Stimulated activated CD8-positive, alpha-beta memory T cell treated with anti-CD3 and anti-CD28 coated beads, Interleukin-12 subunit alpha, Interleukin-12 subunit beta, amount 100 ng/mL, for 1 hour (primary cell): ENCODE results near the gene TNFRSF12A.

Experiments
- DNase-seq: peaks from one replicate; pipeline ENCODE4 v3.0.0-alpha.2; 2020; ENCODE audit warnings: low read depth

TNFRSF12A gene

DNA sequence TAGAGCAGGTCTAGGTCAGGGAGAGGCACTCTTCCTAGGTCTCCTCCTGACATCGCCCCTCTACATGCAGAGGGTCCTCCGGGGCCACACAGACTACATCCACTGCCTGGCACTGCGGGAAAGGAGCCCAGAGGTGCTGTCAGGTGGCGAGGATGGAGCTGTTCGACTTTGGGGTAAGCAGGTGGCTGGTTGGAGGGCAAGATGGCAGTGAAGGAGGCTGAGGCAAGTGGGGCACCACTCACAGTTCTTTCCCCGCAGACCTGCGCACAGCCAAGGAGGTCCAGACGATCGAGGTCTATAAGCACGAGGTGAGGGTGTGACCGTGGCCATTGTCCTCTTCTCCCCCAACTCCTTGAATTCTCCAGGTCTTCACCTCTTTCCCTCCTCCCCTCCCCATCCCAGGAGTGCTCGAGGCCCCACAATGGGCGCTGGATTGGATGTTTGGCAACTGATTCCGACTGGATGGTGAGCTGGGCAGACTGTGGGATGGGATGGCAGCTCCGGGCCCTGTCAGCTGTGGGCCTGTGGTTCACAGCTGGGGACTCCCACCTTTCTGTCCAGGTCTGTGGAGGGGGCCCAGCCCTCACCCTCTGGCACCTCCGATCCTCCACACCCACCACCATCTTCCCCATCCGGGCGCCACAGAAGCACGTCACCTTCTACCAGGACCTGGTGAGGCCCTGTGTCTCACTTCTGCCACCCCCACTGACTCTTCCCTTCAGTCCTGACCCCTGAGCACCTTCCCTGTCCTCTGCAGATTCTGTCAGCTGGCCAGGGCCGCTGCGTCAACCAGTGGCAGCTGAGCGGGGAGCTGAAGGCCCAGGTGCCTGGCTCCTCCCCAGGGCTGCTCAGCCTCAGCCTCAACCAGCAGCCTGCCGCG lies 6.7 kb downstream of the TNFRSF12A start:
- DNase-seq, result no peak

GRCh38 chr16:3027489-3027795 lies 7.3 kb downstream of the TNFRSF12A start:
- no peak for DNase-seq

DNA sequence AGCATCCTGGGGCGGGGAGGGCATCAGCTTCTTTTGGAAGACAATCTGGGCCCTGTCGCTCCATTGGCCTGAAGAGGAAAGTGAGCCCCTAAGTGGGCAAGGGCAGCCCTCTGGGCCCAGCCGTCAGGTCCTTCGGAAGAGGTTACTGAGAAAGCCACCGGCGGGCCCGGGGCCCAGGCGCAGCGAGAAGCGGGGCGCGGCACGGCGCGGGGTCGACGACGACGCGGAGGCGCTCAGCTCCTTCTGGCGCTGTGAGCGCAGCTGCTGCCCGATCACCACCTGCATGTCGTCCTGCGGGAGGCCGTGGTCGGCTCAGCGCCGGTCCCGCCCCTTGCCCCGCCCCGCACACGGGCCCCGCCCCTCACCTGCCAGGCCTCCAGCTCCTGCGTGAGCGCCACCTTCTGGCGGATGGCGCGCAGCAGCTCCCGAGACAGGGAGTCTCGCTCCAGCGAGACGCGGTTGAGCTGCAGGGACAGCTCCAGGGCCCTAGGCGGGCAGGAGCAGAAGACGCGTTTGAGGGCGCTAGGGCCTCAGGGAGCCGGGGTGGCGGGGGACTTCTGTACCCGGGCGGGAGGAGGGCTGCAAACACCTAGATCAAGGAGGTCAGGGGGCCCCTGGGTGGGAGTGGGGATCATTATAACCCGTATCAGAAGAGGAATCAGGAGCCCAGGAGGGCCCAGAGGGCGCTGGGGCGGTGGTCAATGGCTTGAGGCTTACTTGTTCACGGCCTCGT lies 8.0 kb downstream of the TNFRSF12A start:
- peak; percentile 77 for DNase-seq

DNA sequence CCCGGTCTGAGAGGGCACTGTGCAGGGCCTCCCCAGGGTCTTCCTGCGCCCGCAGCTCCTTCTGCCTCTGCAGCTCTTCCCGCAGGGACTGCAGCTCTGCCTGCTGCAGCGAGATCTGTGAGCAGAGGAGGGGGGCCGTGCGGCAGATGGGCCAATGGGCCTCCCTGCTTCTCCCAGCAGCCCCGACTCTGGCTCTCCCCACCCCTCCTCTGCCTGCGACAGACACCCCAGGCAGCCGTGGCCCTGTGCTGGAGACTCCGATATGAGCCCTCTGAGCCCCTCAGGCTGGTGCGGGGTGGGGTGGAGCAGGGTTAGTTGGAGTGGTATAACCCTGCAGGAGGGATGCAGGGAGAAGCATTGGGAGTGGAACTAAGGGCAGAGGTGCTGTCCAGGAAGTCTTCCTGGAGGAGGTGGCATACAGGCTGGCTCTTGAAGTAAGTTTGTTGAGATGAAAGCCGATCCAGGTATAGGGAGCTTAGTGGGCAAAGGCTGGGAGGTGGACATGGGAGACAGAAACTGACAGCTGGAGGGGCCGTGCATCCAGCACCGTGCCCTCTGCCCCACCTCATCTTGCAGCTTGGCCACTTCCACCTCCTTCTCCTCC lies 8.7 kb downstream of the TNFRSF12A start:
- DNase-seq, result no peak

DNA sequence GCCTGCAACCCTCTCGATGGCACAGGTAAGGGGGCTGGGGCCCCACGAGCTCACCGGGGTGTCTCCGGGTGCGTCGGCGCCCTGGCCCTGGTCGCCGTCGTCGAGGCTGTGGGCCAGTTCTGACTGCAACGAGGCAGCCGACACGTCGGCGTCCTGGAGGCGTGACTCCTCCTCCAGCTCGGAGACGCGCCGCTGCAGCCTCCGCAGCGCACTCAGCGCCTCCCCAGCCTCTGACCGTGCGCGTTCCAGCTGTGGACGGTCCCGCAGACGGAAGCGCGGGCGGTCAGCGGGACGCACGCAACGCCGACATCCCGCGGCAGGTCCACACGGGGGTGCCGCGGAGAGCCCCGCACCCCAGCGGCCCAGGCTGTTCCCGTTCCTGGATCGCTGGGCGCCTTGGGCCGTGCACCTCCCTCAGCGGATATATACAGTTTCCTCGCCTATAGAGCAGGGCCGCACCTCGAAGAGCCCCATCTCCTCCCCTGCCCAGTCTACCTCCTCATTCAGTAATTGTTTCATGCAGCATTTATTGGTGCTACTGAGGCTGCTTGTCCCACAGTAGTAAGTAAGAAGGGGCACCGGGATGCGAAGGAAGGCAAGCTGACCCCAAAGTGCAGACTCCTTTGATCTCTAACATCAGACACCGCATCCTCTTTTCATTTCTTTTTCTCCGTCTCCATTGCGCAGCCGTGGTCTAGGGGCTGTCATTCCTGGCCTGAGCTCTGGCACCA lies 9.5 kb downstream of the TNFRSF12A start:
- DNase-seq, result no peak

- no peak for DNase-seq
Observed at GRCh38 chr16:3030222-3031212, 10.3 kb downstream of the TNFRSF12A start.

DNA sequence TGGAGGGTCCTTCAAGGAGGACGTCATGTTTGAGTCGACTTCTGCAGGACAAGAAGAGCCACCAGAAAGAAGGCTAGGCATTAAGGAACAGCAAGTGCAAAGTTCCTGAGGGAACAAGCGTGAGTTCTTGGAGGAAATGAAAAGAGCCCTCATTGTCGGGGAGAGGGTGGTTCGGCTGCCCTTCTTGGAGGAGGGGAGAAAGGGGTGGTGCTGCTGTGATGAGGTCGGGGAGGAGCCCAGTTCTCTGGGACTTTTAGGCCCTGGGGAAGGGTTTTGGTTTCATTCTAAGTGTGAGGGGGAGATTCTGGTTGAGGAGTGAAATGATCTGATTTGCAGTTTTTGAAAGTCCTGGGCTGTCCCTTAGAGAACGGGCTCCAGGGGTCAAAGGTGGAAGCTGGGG lies 12.5 kb downstream of the TNFRSF12A start:
- DNase-seq, result no peak

GRCh38 chr16:3035289-3035971 lies 15.3 kb downstream of the TNFRSF12A start:
- DNase-seq, result no peak

- DNase-seq, result no peak
Observed at GRCh38 chr16:3035972-3036725, 16.0 kb downstream of the TNFRSF12A start.

GRCh38 chr16:3036726-3037315 lies 16.7 kb downstream of the TNFRSF12A start, which contains the start of gene BICDL2:
TSS of gene BICDL2 (minus strand) at chr16:3036944. CDS start at chr16:3035496, 1,448 bp downstream.
- DNase-seq, result no peak

- no peak for DNase-seq
Observed at GRCh38 chr16:3038256-3038655, 18.1 kb downstream of the TNFRSF12A start.

GRCh38 chr16:3038896-3039295 lies 18.7 kb downstream of the TNFRSF12A start:
- no peak for DNase-seq

- DNase-seq, result no peak
Observed at GRCh38 chr16:3042376-3042775, 22.2 kb downstream of the TNFRSF12A start.

- DNase-seq, result no peak
Observed at GRCh38 chr16:3044708-3045107, 24.5 kb downstream of the TNFRSF12A start.

- DNase-seq, result no peak
Observed at GRCh38 chr16:3045758-3046640, 25.8 kb downstream of the TNFRSF12A start, which contains the start of gene MMP25. TSS of gene MMP25 (plus strand) at chr16:3046561. CDS start at chr16:3046918, 357 bp downstream.

GRCh38 chr16:3046641-3047386 lies 26.6 kb downstream of the TNFRSF12A start:
- no peak for DNase-seq

DNA sequence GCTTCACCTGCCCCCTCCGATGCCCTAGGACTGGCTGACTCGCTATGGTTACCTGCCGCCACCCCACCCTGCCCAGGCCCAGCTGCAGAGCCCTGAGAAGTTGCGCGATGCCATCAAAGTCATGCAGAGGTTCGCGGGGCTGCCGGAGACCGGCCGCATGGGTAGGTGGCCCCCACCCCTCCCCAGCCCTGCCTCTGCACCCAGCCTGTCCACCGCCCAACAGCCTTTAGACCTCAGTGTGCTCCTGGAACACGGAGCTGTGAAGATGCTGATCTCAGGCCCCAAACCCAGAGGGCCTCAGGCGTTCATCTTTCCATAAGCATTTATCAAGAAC lies 27.2 kb downstream of the TNFRSF12A start:
- no peak for DNase-seq
